Osteoblast (primary cell): ENCODE results near the gene TIGAR. TPM values are rescaled to one million over a fixed set of nuclear protein-coding genes. Genes with fewer than 3 reads are reported as not detected.

Experiments
- DNase-seq: peaks from one replicate; pipeline ENCODE4 v3.0.0; 2011; ENCODE audit warnings: low spot score, mixed read lengths; ENCODE audit not compliant: insufficient read length; ENCODE audit errors: missing footprints
- H2AFZ ChIP-seq: 2 replicates; pipeline ENCODE4 v1.6.0; 2011; ENCODE audit warnings: mild to moderate bottlenecking, low read length
- H3K27ac ChIP-seq: 2 replicates; pipeline ENCODE4 v1.5.1; 2011; ENCODE audit warnings: mild to moderate bottlenecking, low read depth, low read length, moderate library complexity
- H3K27me3 ChIP-seq: 2 replicates; pipeline ENCODE4 v1.6.0; 2012; ENCODE audit warnings: mild to moderate bottlenecking, control low read depth, inconsistent platforms, low read length, moderate library complexity; ENCODE audit not compliant: insufficient read depth
- H3K36me3 ChIP-seq: 2 replicates; pipeline ENCODE4 v1.5.1; 2011; ENCODE audit warnings: mild to moderate bottlenecking, low read length, control low read depth, moderate library complexity; ENCODE audit not compliant: insufficient read depth
- H3K4me1 ChIP-seq: 2 replicates; pipeline ENCODE4 v1.5.1; 2011; ENCODE audit warnings: mild to moderate bottlenecking, low read length, control low read depth, moderate library complexity; ENCODE audit not compliant: insufficient read depth
- H3K4me2 ChIP-seq: 2 replicates; pipeline ENCODE4 v1.6.0; 2011; ENCODE audit warnings: mild to moderate bottlenecking, low read length; ENCODE audit not compliant: insufficient read depth
- H3K4me3 ChIP-seq: fragments of 200-600 bp; sonication (generic); 3 replicates; pipeline ENCODE4 v1.5.1; 2012; ENCODE audit warnings: mild to moderate bottlenecking, low read length, inconsistent platforms; ENCODE audit not compliant: insufficient read depth
- H3K79me2 ChIP-seq: 2 replicates; pipeline ENCODE4 v1.6.0; 2012; ENCODE audit warnings: mild to moderate bottlenecking, low read length, control low read depth, inconsistent platforms; ENCODE audit not compliant: insufficient read depth
- H3K9me3 ChIP-seq: 2 replicates; pipeline ENCODE4 v1.5.1; 2011; ENCODE audit warnings: low read depth, low read length, control low read depth
- H4K20me1 ChIP-seq: 2 replicates; pipeline ENCODE4 v1.6.0; 2012; ENCODE audit warnings: mild to moderate bottlenecking, low read length, control low read depth; ENCODE audit not compliant: insufficient read depth
- CTCF ChIP-seq: IDR thresholded peaks from 2 replicates; pipeline ENCODE4 v1.5.1; 2011; ENCODE audit warnings: mild to moderate bottlenecking, low read depth, low read length, moderate library complexity; ENCODE audit errors: extremely low read depth
- total RNA-seq: library from RNA; depleted of rRNA; stranded (reverse); fragments of >200 nt; gene quantifications from 2 replicates; pipeline ENCODE4 v1.2.3, GENCODE V29; 2012

Gene TIGAR
- total RNA-seq, 1 donor: 11.6 TPM

GRCh38 chr12:4320497-4320852 is 538 bp upstream of the TIGAR start:
- peak overlapping the region; percentile 61 for H3K27ac ChIP-seq
- peaks cover 14% of the 10 kb centered on the region for H3K4me1 ChIP-seq
- no peaks in the 10 kb centered on the region for H3K27me3 ChIP-seq
- DNase-seq: no peak
- peaks cover 36% of the 10 kb centered on the region for H3K79me2 ChIP-seq
- H3K36me3 ChIP-seq: no peaks in the 10 kb centered on the region
- peak overlapping the region; percentile 94 for H3K4me3 ChIP-seq
- H3K9me3 ChIP-seq: no peaks in the 10 kb centered on the region
- no peak for TF ChIP-seq CTCF
- peak overlapping the region; percentile 100 for H2AFZ ChIP-seq
- H3K4me2 ChIP-seq: peak overlapping the region; percentile 91
- H4K20me1 ChIP-seq: peaks cover 13% of the 10 kb centered on the region

- Histone ChIP-seq H3K4me2 (peak overlapping the region; percentile 88), H4K20me1 (peaks cover 13% of the 10 kb centered on the region), H3K27me3 (no peaks in the 10 kb centered on the region), H3K27ac (no peak overlapping the region), H2AFZ (no peak overlapping the region), H3K36me3 (no peaks in the 10 kb centered on the region), H3K79me2 (peaks cover 57% of the 10 kb centered on the region), H3K9me3 (no peaks in the 10 kb centered on the region), H3K4me3 (no peak overlapping the region), H3K4me1 (peaks cover 14% of the 10 kb centered on the region)
- TF ChIP-seq CTCF: no peak
- DNase-seq: no peak
Observed at GRCh38 chr12:4322726-4323125, 1.7 kb downstream of the TIGAR start.

GRCh38 chr12:4323396-4323795 is 2.4 kb downstream of the TIGAR start:
- peaks cover 59% of the 10 kb centered on the region for H3K79me2 ChIP-seq
- H4K20me1 ChIP-seq: peaks cover 13% of the 10 kb centered on the region
- DNase-seq: no peak
- no peak overlapping the region for H3K27ac ChIP-seq
- H3K36me3 ChIP-seq: no peaks in the 10 kb centered on the region
- no peak overlapping the region for H3K4me2 ChIP-seq
- H2AFZ ChIP-seq: no peak overlapping the region
- no peaks in the 10 kb centered on the region for H3K27me3 ChIP-seq
- H3K4me3 ChIP-seq: no peak overlapping the region
- TF ChIP-seq CTCF: no peak
- H3K4me1 ChIP-seq: peaks cover 14% of the 10 kb centered on the region
- H3K9me3 ChIP-seq: no peaks in the 10 kb centered on the region

GRCh38 chr12:4324366-4324765 is 3.4 kb downstream of the TIGAR start:
- no peak overlapping the region for H3K4me3 ChIP-seq
- no peak overlapping the region for H3K27ac ChIP-seq
- H4K20me1 ChIP-seq: peaks cover 13% of the 10 kb centered on the region
- H2AFZ ChIP-seq: no peak overlapping the region
- no peaks in the 10 kb centered on the region for H3K36me3 ChIP-seq
- peaks cover 14% of the 10 kb centered on the region for H3K4me1 ChIP-seq
- H3K27me3 ChIP-seq: no peaks in the 10 kb centered on the region
- no peak for DNase-seq
- no peaks in the 10 kb centered on the region for H3K9me3 ChIP-seq
- H3K79me2 ChIP-seq: peaks cover 65% of the 10 kb centered on the region
- no peak overlapping the region for H3K4me2 ChIP-seq
- no peak for TF ChIP-seq CTCF
